Peyer's patch (tissue), 4 donors: Measurements from ENCODE around the gene WTIP. TPM values are rescaled to one million over a fixed set of nuclear protein-coding genes. Genes with fewer than 3 reads are reported as not detected.

ENCODE experiments used
- DNase-seq, 3 donors: peaks; one replicate each; pipeline ENCODE4 v3.0.0-alpha.2; 2017 to 2019
- H3K27ac ChIP-seq, 4 donors: fragments of 200-600 bp; sonication (generic); one replicate each; pipeline ENCODE4 v1.5.1; 2016 to 2019
- H3K27me3 ChIP-seq, 2 donors: fragments of 200-600 bp; sonication (generic); one replicate each; pipeline ENCODE4 v1.5.1; 2019
- H3K36me3 ChIP-seq, 3 donors: fragments of 200-600 bp; sonication (generic); one replicate each; pipeline ENCODE4 v1.5.1; 2016 to 2019
- H3K4me1 ChIP-seq, 4 donors: fragments of 200-600 bp; sonication (generic); one replicate each; pipeline ENCODE4 v1.5.1; 2016 to 2019
- H3K4me3 ChIP-seq, 4 donors: fragments of 200-600 bp; sonication (generic); 1 replicate in 3 of 4; 2 replicates in 1 of 4; pipeline ENCODE4 v1.5.1; 2016 to 2019; ENCODE audit warnings: mild to moderate bottlenecking in 1 of 4
- H3K9me3 ChIP-seq, 4 donors: fragments of 200-600 bp; sonication (generic); one replicate each; pipeline ENCODE4 v1.5.1; 2016 to 2019; ENCODE audit warnings: mild to moderate bottlenecking in 1 of 4
- POLR2A ChIP-seq, 2 donors: fragments of 450-650 bp; IDR thresholded peaks; one replicate each; pipeline ENCODE4 v1.5.1; 2017; ENCODE audit warnings: antibody characterized with exemption in 2 of 2, mild to moderate bottlenecking in 2 of 2, moderate library complexity in 2 of 2
- total RNA-seq, 4 donors: library from RNA; depleted of rRNA; stranded (reverse); fragments of >200 nt; gene quantifications; one replicate each; pipeline ENCODE4 v1.1.0, GENCODE V29; 2016
- TF ChIP-seq, protein P1 (sequence below), 6 experiments: fragments of 450-650 bp in 4 of 6; fragments of 200-600 bp in 2 of 6; sonication (generic) in 1 of 6; IDR thresholded peaks; one replicate each; pipeline ENCODE4 v1.5.1; 2017 to 2019; ENCODE audit warnings: antibody characterized with exemption in 6 of 6, mild to moderate bottlenecking in 3 of 6, moderate library complexity in 1 of 6

WTIP gene
- total RNA-seq, 4 donors from 2014 or later = 1.2 to 18.2 (median 4.7) TPM

DNA sequence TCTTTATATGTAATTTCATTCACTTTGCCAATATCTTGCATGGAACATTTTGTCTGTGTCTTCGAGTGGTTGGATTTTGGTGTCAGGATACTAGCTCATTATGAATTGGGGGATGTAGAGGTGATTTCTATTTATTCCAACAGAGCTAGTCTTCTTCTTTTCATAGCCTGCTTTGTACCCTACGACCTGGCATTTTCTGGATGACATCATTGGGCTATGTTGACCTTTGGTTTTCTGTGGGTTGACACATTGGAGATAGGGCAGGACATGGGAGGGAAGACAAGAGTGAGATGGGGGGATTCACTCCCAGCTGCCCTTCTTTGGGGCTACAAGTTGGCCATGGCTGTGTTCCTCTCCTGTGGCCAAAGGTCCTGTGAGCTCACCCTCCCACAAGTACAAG, 38.0 kb downstream of the WTIP start:
- Histone ChIP-seq H3K4me1 (no peaks in the 10 kb centered on the region), H3K27ac (no peak overlapping the region), H3K27me3 (no peaks in the 10 kb centered on the region), H3K36me3 (no peaks in the 10 kb centered on the region), H3K9me3 (no peaks in the 10 kb centered on the region), H3K4me3 (no peak overlapping the region)
- TF ChIP-seq, protein P1, sequence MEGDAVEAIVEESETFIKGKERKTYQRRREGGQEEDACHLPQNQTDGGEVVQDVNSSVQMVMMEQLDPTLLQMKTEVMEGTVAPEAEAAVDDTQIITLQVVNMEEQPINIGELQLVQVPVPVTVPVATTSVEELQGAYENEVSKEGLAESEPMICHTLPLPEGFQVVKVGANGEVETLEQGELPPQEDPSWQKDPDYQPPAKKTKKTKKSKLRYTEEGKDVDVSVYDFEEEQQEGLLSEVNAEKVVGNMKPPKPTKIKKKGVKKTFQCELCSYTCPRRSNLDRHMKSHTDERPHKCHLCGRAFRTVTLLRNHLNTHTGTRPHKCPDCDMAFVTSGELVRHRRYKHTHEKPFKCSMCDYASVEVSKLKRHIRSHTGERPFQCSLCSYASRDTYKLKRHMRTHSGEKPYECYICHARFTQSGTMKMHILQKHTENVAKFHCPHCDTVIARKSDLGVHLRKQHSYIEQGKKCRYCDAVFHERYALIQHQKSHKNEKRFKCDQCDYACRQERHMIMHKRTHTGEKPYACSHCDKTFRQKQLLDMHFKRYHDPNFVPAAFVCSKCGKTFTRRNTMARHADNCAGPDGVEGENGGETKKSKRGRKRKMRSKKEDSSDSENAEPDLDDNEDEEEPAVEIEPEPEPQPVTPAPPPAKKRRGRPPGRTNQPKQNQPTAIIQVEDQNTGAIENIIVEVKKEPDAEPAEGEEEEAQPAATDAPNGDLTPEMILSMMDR (IDR thresholded peaks at IDR 0.05) = no peak
- no peak for TF ChIP-seq POLR2A (IDR thresholded peaks at IDR 0.05)
- no peak for DNase-seq

DNA sequence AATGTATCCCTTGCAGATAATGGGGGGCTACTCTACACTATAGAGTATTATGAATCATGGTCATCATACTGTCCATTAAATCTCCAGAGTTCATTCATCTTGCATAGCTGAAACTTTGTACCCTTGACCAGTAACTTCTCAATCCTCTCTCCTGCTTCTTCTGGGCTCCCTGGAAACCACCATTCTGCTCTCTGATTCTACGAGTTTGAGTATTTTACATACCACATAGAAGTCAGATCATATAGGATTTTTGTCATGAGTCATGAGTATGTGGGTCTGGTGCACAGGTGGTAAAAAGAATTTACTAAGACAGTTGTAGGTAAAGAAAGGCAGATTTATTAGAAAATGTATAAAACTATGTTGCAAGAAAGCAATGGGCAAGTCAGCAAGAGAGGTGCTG, 41.9 kb downstream of the WTIP start:
- Histone ChIP-seq H3K36me3 (no peaks in the 10 kb centered on the region), H3K4me3 (no peak overlapping the region), H3K27me3 (no peaks in the 10 kb centered on the region), H3K9me3 (no peaks in the 10 kb centered on the region), H3K4me1 (no peaks in the 10 kb centered on the region), H3K27ac (no peak overlapping the region)
- TF ChIP-seq, protein P1 (IDR thresholded peaks at IDR 0.05) = no peak
- no peak for TF ChIP-seq POLR2A (IDR thresholded peaks at IDR 0.05)
- no peak for DNase-seq

DNA sequence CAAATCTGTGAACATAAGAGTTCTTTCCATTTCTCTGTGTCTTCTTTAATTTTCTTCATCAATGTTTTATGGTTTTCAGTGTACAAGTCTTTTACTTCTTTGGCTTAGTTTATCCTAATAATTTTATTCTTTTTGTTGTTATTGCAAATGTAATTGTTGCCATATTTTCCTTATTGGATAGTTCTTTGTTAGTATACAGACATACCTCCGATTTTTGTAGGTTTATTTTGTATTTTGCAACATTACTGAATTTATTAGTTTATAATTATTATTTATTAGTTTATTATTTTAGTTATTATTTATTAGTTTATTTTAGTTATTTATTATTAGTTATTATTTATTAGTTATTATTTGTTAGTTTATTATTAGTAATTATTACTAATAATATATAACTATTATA, 43.4 kb downstream of the WTIP start:
- DNase-seq = no peak
- Histone ChIP-seq H3K9me3 (no peaks in the 10 kb centered on the region), H3K36me3 (no peaks in the 10 kb centered on the region), H3K4me1 (no peaks in the 10 kb centered on the region), H3K27ac (no peak overlapping the region), H3K4me3 (no peak overlapping the region), H3K27me3 (no peaks in the 10 kb centered on the region)
- TF ChIP-seq, protein P1 (IDR thresholded peaks at IDR 0.05) = no peak
- TF ChIP-seq POLR2A (IDR thresholded peaks at IDR 0.05) = no peak

DNA sequence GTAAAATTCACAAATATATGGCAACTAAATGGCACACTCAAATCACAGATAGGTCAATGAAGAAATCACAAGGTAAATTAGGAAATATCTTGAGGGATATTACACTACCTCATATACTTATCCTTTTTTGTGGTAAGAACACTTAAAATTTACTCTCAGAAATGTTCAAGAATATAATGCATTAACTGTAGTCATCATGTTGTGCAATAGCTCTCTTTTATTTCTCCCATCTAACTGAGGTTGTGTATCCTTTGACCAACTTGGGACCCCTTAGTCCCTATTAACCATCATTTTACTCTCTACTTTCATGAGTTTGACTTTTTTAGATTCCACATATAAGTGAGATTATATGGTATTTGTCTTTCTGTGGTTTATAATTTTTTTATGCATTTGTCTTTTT, 52.6 kb downstream of the WTIP start:
- no peaks in the 10 kb centered on the region for H3K9me3 ChIP-seq
- TF ChIP-seq, protein P1 (IDR thresholded peaks at IDR 0.05) = no peak
- TF ChIP-seq POLR2A (IDR thresholded peaks at IDR 0.05) = no peak

DNA sequence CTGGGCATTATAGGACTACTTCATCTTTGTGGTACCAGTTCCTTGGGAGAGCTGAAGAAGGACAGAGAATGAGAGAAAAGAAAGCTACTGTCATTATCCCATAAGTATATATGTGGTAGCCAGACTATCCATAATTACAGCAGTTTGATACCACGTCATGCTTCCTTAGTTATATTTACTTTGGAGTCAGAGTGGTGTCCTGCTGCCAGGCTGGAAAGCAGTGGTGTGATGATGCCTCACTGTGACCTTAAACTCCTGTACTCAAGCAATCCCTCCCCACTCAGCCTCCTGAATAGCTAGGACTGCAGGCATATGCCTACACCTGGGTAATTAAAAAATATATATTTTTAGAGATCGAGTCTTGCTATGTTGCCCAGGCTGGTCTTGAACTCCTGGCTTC, 57.8 kb downstream of the WTIP start:
- no peaks in the 10 kb centered on the region for H3K36me3 ChIP-seq
- TF ChIP-seq, protein P1 (IDR thresholded peaks at IDR 0.05) = no peak
- TF ChIP-seq POLR2A (IDR thresholded peaks at IDR 0.05) = no peak

More for the DNA sequence above, 52.6 kb downstream of the WTIP start:
- Histone ChIP-seq H3K27me3 (no peaks in the 10 kb centered on the region), H3K27ac (no peak overlapping the region), H3K4me3 (no peak overlapping the region), H3K36me3 (no peaks in the 10 kb centered on the region), H3K4me1 (no peaks in the 10 kb centered on the region)
- DNase-seq = no peak

More for the DNA sequence above, 57.8 kb downstream of the WTIP start:
- DNase-seq = no peak
- Histone ChIP-seq H3K4me1 (no peaks in the 10 kb centered on the region), H3K27me3 (no peaks in the 10 kb centered on the region), H3K9me3 (peaks cover 0 to 4% (median 0%) of the 10 kb centered on the region in 4 donors), H3K4me3 (no peak overlapping the region), H3K27ac (no peak overlapping the region)
